GM18498 (cell line): ENCODE data around the gene BTBD18.

ENCODE experiments used
- ATAC-seq: cut with Tn5 transposase; IDR thresholded peaks from one replicate; pipeline ENCODE4 v1.9.1; 2021; ENCODE audit warnings: mild to moderate bottlenecking, moderate library complexity; ENCODE audit not compliant: unreplicated experiment

Gene BTBD18

DNA sequence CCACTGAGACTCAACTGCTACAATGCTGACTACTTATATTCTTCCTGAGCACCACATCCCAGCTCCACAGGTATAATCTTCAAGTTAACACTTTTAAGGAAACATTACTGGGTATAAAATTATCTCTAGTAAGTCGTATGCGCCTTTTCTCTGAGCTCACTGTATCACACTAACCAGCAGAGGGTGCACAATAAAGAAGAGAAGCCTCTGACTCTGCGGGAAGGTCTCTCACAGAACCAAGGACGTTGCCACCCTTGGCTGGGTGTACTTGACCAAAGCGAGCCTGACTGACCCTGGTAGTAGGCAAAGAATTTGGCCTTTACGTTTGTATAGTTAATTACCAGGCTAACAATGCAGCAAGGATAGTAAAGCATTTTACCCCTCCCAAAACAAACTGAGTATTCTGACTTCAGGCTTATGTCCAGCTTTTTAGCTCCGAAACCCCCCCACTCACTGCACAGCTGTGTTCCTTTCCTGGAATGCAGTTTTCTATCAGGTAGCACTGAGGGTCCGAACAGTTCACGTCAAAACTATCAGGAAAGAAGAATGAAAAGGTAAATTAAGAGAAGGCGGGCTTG, at the start of gene BTBD18:
Gene BTBD18 (minus strand): TSS at position 144 of the 578 bp plus-strand sequence. CDS start 631 bp downstream, outside the sequence.
- ATAC-seq: no peak

DNA sequence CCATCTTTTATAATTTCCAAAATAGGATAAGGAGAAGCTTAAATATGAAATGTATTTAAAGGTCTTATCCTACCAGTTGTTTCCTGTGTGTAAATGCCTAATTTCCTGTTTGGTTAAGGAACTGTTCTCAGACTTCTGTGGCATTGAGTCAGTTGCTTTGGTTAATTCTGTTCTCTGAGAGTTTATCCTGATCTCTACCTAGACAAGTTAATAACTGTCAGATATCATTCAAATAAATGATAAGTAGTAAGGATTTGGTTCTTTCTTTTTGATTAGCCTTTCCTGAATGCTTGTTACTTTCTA, 49.5 kb upstream of the BTBD18 start:
- ATAC-seq: peak; percentile 13

DNA sequence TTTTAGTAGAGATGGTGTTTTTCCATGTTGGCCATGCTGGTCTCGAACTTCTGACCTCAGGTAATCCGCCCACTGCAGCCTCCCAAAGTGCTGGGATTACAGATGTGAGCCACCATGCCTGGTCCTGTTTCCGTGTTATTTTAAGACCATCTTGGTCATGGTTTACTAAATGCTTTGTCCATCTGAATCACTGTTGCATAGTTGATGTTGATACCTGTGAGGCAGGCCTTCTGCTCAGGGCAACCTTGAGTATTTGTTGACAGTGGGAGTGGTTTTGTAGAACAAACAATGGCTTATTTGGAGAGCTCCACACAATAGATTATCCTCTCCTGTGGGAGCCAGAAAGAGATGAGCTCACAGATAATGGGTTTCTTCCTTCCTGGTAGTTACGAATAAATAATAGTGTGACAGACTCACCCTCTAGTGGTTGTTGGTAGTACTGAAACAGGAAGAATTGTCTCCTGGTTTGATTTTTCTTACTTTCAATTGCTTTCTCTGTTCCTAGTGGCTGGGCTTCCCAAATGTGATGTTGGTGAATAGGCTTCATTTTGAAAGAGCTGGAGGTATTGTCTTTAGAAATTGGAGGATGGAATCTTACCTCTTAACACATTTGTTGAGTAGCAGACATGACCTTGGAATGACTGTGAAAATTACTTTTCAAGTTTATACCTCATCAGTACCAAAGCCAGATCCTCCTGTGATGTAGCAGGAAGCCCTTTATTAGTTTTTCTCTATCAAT, 49.0 kb upstream of the BTBD18 start:
- peak; percentile 85 for ATAC-seq

- ATAC-seq: no peak
These were observed 47.4 kb upstream of the BTBD18 start for GRCh38 chr11:57798905-57799559.

DNA sequence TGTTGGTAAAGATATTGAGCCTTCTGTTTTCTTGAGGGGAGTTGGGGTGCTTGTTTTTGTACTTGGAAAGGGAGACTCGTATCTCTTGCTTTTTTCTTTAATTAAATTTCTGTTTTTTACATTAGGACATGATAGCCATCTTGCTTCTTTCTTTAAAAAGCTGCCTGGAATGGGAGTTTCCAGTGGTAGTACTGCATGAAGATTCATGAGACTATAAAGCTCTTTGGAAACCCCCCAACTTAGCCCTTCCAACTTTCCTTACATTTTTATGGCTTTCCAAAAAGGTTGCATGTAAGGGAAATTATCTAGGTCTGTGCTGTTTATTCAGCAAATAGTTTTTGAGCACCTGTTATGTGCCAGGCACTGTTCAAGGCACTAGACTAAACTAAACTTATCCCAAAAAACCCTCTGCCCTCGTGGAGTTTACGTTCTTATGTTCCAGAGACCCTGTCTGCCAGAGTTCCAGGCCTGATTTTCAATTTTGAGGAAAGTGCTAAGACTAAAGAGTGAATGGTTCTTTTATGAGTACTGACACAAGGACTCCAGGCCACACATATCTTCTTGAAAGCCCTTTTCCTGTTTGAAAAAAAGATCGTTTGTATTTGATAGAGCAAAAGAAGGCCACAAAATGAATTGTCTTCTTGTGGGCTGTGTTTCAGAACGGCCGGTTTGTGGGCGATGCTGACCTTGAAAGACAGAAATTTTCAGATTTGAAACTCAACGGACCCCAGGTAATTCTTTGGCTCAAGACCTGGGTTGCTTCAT, 41.9 kb upstream of the BTBD18 start:
- no peak for ATAC-seq

DNA sequence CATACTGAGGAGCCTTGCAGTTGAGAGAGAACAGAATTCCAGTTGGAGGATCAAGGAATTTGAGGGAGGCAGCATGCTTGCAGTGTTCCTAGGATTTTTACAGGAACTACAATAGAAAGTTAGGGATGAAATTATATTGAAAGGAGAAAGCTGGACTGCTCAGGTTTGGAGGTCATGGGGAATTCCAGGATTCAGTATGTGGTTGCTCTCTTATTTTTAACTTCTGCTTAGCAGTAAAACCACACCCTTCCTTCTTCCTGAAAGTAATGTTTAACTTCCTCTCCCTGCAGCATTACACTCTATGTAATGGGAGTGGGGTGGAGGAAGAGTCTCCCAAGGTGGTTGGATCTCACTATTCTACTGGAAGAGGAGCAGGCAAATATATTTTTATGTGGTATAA, 41.3 kb upstream of the BTBD18 start:
- no peak for ATAC-seq

DNA sequence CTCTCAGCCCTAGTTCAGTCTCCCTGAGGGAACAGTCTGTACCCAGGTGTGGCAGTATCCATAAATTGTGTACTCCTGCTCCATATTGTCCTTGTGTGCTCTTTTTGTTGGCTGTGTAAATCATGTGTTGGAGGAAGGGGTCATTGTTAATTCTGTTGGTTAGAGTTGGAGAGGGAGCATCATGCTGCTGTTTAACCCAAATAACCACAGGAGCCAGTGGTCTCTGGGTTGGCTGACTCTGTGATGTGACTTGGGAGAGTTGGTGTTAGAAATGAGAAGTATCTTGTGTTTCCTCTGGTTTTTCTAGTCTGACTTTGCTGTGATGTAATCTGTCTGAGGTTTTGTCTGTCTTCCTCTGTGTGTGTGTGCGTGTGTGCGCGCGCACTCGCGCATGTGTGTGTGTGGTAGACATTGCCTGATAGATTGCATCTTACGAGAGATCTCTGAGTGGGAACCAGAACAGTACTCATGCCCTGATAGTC, 40.5 kb upstream of the BTBD18 start:
- peak; percentile 84 for ATAC-seq

DNA sequence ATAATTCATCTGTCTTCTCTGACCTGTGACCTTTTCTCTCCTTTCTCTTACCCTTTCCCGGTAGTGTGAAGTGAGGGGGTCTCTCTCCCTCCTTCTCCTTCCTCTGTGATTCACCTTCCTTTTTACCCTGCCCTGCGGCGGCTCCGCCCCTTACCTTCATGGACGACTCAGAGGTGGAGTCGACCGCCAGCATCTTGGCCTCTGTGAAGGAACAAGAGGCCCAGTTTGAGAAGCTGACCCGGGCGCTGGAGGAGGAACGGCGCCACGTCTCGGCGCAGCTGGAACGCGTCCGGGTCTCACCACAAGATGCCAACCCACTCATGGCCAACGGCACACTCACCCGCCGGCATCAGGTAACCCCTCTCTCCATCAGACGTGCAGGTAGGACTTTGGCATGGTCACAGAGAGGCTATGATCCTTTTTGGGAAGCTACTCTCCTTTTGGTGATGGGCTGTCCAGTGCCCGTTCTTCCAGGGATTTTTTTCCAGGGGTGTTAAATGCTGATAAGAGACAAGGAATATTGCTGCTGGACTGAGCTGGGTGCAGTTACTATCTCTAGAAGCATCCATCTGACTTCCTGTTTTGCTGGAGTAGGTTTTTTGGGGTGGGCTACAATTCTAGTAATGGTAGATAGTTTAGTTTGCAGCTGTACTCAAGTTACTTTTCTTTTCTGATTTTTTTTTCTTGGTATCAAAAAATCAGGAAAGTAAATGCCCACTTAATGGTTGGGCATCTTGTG, 39.9 kb upstream of the BTBD18 start:
- no peak for ATAC-seq

DNA sequence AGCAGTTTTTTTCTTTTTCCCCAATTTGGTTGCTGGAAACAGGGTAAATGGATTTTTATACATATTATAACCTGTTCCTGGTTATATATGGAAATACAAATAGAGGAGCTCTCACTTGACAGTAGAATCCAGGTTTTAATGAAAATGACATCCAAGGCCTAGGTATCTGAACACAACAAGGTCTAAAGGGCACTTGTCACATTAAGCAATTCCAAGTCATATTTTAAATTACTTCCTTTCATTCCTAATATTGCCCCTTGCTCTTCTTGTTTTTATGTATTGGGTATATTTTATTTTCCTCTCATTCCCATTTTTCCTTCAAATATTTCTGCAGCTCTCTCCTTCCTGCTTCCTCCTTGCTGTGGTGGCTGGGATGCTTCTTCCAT, 37.1 kb upstream of the BTBD18 start:
- no peak for ATAC-seq

DNA sequence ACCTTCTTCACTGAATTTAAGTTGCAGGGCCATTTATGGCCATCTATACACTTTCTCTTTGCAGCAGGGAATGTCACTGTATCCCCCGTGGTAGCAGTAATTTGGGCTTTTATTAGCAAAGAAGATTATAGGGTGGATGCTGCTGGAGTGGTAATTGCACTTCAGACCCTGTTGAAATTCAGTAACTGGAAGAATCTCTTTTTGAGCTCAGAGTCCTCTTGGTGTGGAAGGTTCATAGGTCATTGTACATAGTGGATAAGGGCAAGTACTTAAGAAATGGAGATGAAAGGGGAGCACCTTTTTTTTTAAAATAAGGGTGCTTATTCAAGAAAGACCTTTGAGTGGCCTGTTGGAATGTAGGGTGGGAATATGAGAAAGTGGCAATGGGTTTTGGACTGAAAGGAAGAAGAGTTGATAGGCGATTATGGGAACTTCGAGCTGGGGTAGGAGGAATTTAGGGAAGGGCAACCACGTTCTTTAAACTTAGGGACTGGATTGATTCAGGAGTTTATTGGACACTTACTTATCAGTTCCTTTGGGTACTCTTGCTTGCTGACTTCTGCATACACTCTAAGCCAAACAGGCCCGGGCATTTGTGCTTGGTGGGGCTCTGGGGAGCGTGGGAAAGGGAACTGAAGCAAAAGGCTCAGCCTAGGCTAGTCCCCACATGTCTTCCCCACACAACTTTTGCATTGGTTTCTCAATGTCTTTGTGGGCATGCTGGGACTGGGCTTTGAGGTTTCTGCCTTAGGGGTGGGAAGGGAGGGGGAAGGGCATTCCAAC, 36.5 kb upstream of the BTBD18 start:
- peak; percentile 47 for ATAC-seq

DNA sequence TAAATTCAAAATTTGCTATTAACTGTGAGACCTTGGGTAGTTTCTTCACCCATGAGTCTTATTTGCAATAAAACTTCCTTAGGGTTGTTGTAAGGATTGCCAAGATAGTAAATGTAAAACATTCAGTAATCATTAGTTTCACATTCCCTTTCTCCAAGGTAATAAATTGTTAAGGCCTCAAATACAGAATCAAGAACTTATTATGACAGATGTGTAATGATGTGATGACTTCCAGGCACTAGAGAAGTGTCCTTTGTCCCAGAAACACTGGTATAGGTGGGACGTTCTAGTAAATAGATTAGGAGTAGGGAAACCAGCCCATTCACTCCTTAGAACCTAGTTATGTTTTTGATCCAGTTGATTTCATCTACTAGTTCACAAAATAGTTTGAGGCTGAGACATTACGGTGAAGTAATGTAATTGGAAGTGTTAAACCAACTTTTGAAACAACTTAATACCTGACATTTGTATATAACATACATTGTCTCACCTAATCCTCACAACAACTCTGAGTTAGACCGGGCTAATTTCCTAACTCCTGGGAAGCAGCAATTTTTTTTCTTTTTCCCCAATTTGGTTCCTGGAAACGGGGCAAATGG, 35.5 kb upstream of the BTBD18 start:
- ATAC-seq: no peak

DNA sequence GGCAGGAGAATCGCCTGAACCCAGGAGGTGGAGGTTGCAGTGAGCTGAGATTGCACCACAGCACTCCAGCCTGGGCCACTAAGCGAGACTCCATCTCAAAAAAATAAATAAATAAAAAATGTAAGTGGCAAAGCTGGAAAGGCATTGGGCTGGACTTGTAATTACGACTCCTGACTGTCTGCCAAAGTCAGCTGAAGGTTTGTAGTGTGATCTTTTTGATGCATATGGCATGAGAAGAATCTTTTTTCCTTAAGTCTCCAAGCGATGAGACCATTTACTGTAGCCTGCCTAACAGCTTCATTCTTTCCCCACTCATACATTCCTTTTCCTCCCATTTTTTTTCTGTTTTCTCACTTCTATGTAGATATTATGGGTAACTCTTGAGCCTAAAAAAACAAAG, 34.8 kb upstream of the BTBD18 start:
- ATAC-seq: no peak

GRCh38 chr11:57785072-57785471, 33.5 kb upstream of the BTBD18 start:
- peak; percentile 40 for ATAC-seq

GRCh38 chr11:57781529-57781943, 29.9 kb upstream of the BTBD18 start:
- ATAC-seq: no peak

GRCh38 chr11:57779276-57779675, 27.7 kb upstream of the BTBD18 start:
- ATAC-seq: no peak

GRCh38 chr11:57778318-57779037, 26.9 kb upstream of the BTBD18 start:
- no peak for ATAC-seq

- no peak for ATAC-seq
These were observed 26.3 kb upstream of the BTBD18 start for GRCh38 chr11:57777969-57778317.

GRCh38 chr11:57776577-57777210, 25.1 kb upstream of the BTBD18 start:
- ATAC-seq: no peak
